ENCODE measurements around the gene FBXO8. TPM values are rescaled to one million over a fixed set of nuclear protein-coding genes. Genes with fewer than 3 reads are reported as not detected.

Gene FBXO8
- total and polyA plus RNA-seq, 2 of the 4 experiments (the other 2 are of a cell fraction): 11.3 to 25.6 TPM

GRCh38 chr4:174214101-174214878 lies 69.2 kb downstream of the FBXO8 start (continued):
- TF ChIP-seq CTCF (conservative IDR thresholded peaks at IDR 0.05; ENCODE audit: low read depth, low read length): no peak

- Histone ChIP-seq H3K56ac (ENCODE audit: extremely low read depth, insufficient read depth, low read length) (no peak overlapping the region), H2AK5ac (ENCODE audit: low read depth, low read length) (no peak overlapping the region), H3K9ac (ENCODE audit: low read depth, low read length) (no peak overlapping the region), H3K4me2 (ENCODE audit: low read depth, low read length) (no peak overlapping the region; the same call in 1 of the 2 replicates), H2BK120ac (ENCODE audit: low read depth, low read length) (no peak overlapping the region), H3K79me1 (ENCODE audit: low read depth in 1 of 2, low read length in 2 of 2) (no peaks in the 10 kb centered on the region), H4K20me1 (ENCODE audit: insufficient read depth, low read length) (no peaks in the 10 kb centered on the region), H4K5ac (ENCODE audit: low read depth, low read length) (no peak overlapping the region), H4K91ac (ENCODE audit: insufficient read depth, low read depth, low read length) (no peak overlapping the region), H2BK15ac (ENCODE audit: low read depth, low read length) (no peak overlapping the region), H3K18ac (ENCODE audit: low read depth, low read length) (no peak overlapping the region), H4K8ac (ENCODE audit: low read depth in 2 of 2, low read length in 2 of 2) (no peak overlapping the region), H3K36me3 (ENCODE audit: control insufficient read depth, insufficient read depth, low read length) (no peaks in the 10 kb centered on the region), H3K4me3 (ENCODE audit: insufficient read depth, low read depth, low read length) (no peak overlapping the region), H2BK20ac (ENCODE audit: low read depth, low read length) (no peak overlapping the region), H3K9me3 (ENCODE audit: control insufficient read depth, insufficient read depth, low read length) (peaks cover 6% of the 10 kb centered on the region; the same call in 1 of the 2 replicates), H3K4me1 (ENCODE audit: control insufficient read depth, insufficient read depth, low read length) (peaks cover 2% of the 10 kb centered on the region; the same call in 1 of the 2 replicates), H2AFZ (replicated peaks; ENCODE audit: low read length, poor library complexity) (peak overlapping the region; percentile 40), H3K27me3 (ENCODE audit: control insufficient read depth, insufficient read depth, low read length) (peaks cover 65% of the 10 kb centered on the region), H3K27ac (ENCODE audit: insufficient read depth, low read length) (no peak overlapping the region), H3K4ac (ENCODE audit: low read depth, low read length) (no peak overlapping the region), H2BK5ac (ENCODE audit: low read depth, low read length, poor library complexity, severe bottlenecking) (no peak overlapping the region), H3K14ac (replicated peaks; ENCODE audit: low read depth, low read length) (no peak overlapping the region), H3K23ac (ENCODE audit: low read depth, low read length) (no peak overlapping the region), H3K9me1 (ENCODE audit: insufficient read depth, low read length) (peaks cover 3% of the 10 kb centered on the region; the same call in 1 of the 2 replicates), H2AK9ac (replicated peaks; ENCODE audit: low read depth, low read length, poor library complexity) (no peak overlapping the region)
- ATAC-seq (ENCODE audit: low read depth) (no peak), DNase-seq (no peak)
- 18% methylated on average over 6 of the region's 16 CpGs; no CpG with 5 or more reads in 1 of the 2 experiments for WGBS, 2 experiments (ENCODE audit: extremely low coverage in 2 of 2, insufficient read length in 1 of 2)
- no peak for TF ChIP-seq USF2 (IDR thresholded peaks at IDR 0.05; ENCODE audit: low read depth, low read length)
- no peak for TF ChIP-seq POLR2A (IDR thresholded peaks at IDR 0.05; ENCODE audit: low read depth, low read length)
- no peak for TF ChIP-seq SMC3 (IDR thresholded peaks at IDR 0.05; ENCODE audit: low read depth, low read length)
- no peak for TF ChIP-seq ELK1 (IDR thresholded peaks at IDR 0.05; ENCODE audit: borderline replicate concordance, low read depth, low read length)
- no peak for TF ChIP-seq BHLHE40 (IDR thresholded peaks at IDR 0.05; ENCODE audit: low read depth, low read length)
- no peak for TF ChIP-seq RFX5 (IDR thresholded peaks at IDR 0.05; ENCODE audit: low read depth, low read length)
- TF ChIP-seq CHD1 (IDR thresholded peaks at IDR 0.05; ENCODE audit: low read depth, low read length): no peak
- CTCF ChIA-PET: no interaction called here
- dilution Hi-C loops (cut with HindIII; ENCODE audit: low sequenced_read_pairs, unreplicated experiment): no loop called here
- in situ Hi-C loops (cut with MboI; ENCODE audit: low sequenced_read_pairs): no loop called here
- intact Hi-C loops (cut with micrococcal nuclease): no loop called here
- POLR2A ChIA-PET (ENCODE audit: unreplicated experiment): no interaction called here
- BruUV-seq (replicated peaks): no TSS peak
Observed at GRCh38 chr4:174213731-174214100, 69.8 kb downstream of the FBXO8 start.
